Activated naive CD4-positive, alpha-beta T cell treated with anti-CD3 and anti-CD28 coated beads, Interleukin-2, amount 50 U/mL, for 24 hours (primary cell): ENCODE data around the gene PRMT3.
"Not testable (repeated sequence)": the region's sequence is repeated elsewhere in the genome, so short reads cannot be mapped to it uniquely, and the experiment has no call there.

ENCODE experiments used
- H3K27ac Mint-ChIP-seq: one replicate; pipeline ENCODE4 v1.8.0; 2021; ENCODE audit warnings: mild to moderate bottlenecking, mixed read lengths
- H3K27me3 Mint-ChIP-seq: one replicate; pipeline ENCODE4 v1.8.0; 2021; ENCODE audit warnings: mixed read lengths
- H3K36me3 Mint-ChIP-seq: one replicate; pipeline ENCODE4 v1.8.0; 2021; ENCODE audit warnings: mixed read lengths
- H3K4me1 Mint-ChIP-seq: one replicate; pipeline ENCODE4 v1.8.0; 2021; ENCODE audit warnings: mixed read lengths
- H3K4me3 Mint-ChIP-seq: one replicate; pipeline ENCODE4 v1.8.0; 2021; ENCODE audit warnings: mild to moderate bottlenecking, mixed read lengths
- H3K9me3 Mint-ChIP-seq: one replicate; pipeline ENCODE4 v1.8.0; 2021; ENCODE audit warnings: mixed read lengths

Gene PRMT3

DNA sequence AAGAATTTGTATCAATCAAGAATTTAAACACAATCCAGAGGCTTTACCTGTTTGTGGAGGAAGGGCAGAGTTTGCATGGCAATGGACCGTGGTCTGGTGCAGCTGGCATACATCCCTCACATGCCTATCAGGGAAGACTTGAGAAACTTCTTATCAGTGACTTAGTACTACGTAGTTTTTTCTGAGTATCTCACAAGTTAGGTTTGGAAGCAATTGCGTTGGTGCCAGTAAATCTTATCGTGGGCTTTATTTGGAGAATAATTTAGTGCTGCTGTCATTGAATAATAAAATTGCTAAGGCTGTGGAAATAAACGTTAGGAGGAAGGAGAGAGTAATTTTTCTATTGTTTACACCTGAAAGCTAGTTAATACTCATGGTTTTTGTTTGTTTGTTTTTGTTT, 72.3 kb downstream of the PRMT3 start:
- Mint-ChIP-seq H3K36me3 (peaks cover 21% of the 10 kb centered on the region), H3K4me3 (no peak overlapping the region), H3K27ac (no peak overlapping the region), H3K9me3 (no peaks in the 10 kb centered on the region), H3K4me1 (no peaks in the 10 kb centered on the region), H3K27me3 (no peaks in the 10 kb centered on the region)

DNA sequence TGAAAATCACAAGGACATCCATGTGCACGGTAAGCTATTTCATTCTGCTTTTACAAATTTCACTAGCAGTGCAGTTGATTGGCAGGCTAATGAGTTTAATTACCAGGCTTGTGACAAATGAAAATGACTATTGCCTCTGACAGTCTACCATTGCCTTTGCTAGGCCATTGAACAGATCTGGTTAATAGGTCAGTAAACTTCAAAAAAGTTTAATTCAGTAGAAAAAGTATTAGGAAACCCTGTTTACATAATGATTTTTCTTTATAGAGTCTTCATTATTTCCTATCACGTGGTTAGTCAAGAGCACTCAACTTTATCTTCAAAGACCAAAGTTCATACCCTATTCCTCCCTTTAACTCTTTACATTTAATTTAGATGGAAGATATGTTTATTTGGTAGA, 77.0 kb downstream of the PRMT3 start:
- Mint-ChIP-seq H3K36me3 (peaks cover 34% of the 10 kb centered on the region), H3K27ac (no peak overlapping the region)

DNA sequence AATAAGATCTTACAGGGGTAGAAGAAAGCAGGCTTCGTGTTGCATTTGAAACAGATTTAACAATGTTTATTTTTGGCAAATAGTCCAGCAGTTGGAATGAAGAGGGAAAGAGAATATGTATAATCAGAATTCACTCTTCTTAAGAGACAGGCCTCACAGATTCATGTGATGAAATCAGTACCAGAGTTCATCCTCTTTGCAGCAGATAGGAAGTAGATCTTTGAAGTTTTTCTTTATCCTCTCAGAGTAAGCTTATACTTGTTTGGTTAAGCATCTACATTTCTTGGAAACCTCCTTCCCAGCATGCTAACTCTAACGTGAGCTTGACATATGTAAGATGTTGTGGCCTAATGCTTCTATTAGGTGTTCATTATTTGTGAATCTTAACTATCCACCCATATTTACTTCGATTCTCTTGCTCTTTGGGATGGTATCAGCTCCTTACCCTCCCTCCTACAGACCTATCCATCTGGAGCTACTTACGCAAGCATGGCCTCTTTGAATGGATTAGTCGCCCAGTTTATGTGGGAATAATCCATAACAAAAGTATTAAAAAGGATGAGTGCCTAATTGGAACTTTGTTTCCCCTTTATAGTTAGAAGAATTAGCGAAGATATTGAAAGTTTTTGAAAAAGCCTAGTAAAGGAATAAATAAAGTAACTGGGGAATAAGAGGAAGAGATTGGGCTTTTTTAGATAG, 80.1 kb downstream of the PRMT3 start:
- Mint-ChIP-seq H3K36me3 (peaks cover 47% of the 10 kb centered on the region), H3K9me3 (no peaks in the 10 kb centered on the region), H3K27ac (no peak overlapping the region), H3K27me3 (no peaks in the 10 kb centered on the region), H3K4me1 (peaks cover 11% of the 10 kb centered on the region), H3K4me3 (no peak overlapping the region)

More for the DNA sequence above, 77.0 kb downstream of the PRMT3 start:
- Mint-ChIP-seq H3K4me1 (no peaks in the 10 kb centered on the region), H3K9me3 (no peaks in the 10 kb centered on the region), H3K27me3 (no peaks in the 10 kb centered on the region), H3K4me3 (no peak overlapping the region)

DNA sequence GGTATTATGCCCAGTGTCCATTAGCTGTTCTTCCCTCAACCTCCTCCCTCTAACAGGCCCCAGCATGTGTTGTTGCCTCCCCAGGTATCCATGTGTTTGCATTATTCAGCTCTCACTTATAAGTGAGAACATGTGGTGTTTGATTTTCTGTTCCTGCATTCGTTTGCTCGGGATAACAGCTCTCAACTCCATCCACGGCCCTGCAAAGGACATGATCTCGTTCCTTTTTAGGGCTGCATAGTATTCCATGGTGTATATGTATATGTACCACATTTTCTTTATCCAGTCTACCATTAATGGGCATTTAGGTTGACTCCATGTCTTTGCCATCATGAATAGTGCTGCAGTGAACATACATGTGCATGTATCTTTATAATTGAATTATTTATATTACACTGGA, 82.8 kb downstream of the PRMT3 start:
- peaks cover 48% of the 10 kb centered on the region for H3K36me3 Mint-ChIP-seq

DNA sequence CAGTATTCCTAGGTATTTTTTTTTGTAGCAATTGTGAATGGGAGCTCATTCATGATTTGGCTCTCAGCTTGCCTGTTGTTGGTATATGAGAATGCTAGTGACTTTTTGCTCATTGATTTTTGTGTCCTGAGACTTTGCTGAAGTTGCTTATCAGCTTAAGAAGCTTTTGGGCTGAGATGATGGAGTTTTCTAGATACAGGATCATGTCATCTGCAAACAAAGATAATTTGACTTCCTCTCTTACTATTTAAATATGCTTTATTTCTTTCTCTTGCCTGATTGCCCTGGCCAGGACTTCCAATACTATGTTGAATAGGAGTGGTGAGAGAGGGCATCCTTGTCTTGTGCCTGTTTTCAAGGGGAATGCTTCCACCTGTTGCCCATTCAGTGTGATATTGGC, 84.4 kb downstream of the PRMT3 start:
- peaks cover 23% of the 10 kb centered on the region for H3K4me1 Mint-ChIP-seq
- not testable (repeated sequence) for H3K9me3 Mint-ChIP-seq, H3K27ac Mint-ChIP-seq, H3K4me3 Mint-ChIP-seq, H3K27me3 Mint-ChIP-seq
- H3K36me3 Mint-ChIP-seq: peaks cover 47% of the 10 kb centered on the region

More for the DNA sequence above, 82.8 kb downstream of the PRMT3 start:
- H3K4me3 Mint-ChIP-seq: no peak overlapping the region
- no peaks in the 10 kb centered on the region for H3K9me3 Mint-ChIP-seq
- H3K27me3 Mint-ChIP-seq: no peaks in the 10 kb centered on the region
- H3K4me1 Mint-ChIP-seq: peaks cover 19% of the 10 kb centered on the region
- no peak overlapping the region for H3K27ac Mint-ChIP-seq

DNA sequence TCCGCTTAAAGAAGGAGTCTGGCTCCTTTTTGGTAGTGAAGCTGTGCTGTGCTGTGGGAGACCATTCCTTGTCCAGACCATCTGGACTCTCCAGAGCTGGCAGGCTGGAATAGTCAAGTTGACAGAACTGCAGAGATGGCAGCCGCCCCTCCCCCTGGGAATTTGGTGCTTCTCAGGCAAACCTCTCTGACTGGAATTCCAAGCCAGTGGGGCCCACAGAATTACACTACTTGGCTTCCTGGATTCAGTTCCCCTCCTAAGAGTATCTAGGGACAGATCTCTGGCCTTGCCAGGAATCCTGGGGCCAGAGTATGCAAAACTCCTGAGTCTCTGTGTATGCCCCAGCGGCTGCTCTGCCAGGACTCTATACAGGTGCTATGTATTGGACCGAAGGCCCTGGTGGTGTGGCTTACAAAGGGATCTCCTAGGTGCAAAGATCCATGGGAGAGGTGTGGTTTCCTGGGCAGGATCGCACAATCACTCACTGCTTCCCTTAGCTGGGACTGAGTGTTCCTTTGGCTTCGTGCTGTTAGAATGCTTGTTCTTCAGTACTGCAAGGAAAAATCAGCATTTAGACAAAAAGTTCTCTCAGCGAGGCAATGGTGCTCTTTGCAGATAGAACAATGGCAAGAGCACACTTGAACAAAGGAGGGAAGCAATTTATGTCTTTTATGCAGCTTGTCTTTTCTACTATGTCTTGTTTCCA, 86.8 kb downstream of the PRMT3 start:
- Mint-ChIP-seq H3K4me3 (no peak overlapping the region), H3K4me1 (peaks cover 29% of the 10 kb centered on the region), H3K27me3 (no peaks in the 10 kb centered on the region), H3K9me3 (no peaks in the 10 kb centered on the region), H3K27ac (no peak overlapping the region), H3K36me3 (peaks cover 35% of the 10 kb centered on the region)

DNA sequence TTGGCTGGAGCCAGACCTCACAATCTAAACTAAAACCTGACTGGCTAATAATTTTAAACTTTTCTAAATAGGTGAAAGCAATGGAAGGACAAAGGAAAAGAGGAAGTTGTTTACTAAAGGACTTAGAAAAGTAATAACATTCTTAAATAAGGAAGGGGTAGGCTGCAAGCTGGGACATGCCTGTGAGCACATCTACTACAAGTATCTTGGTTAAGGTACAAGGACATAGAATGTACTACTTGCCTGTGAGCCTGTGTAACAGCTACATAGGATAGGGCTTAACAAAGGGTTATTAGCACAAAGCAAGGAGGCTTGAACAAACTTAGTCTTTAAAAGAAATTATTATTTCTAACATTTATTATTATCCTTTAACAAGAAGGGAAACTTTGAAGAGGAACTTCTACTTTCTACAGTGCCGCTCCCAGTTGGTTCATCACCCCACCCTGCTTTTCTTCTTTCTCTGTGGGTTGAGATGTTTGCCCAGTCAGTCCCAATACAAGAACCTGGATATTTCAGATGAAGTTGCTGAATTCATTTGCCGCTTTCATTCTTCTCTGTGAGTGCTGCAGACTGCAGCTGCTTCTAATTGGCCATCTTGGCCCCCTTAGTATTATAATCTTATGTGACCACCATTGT, 87.5 kb downstream of the PRMT3 start:
- no peaks in the 10 kb centered on the region for H3K27me3 Mint-ChIP-seq
- peaks cover 29% of the 10 kb centered on the region for H3K4me1 Mint-ChIP-seq
- H3K9me3 Mint-ChIP-seq: no peaks in the 10 kb centered on the region
- H3K27ac Mint-ChIP-seq: no peak overlapping the region
- H3K36me3 Mint-ChIP-seq: peaks cover 36% of the 10 kb centered on the region
- H3K4me3 Mint-ChIP-seq: no peak overlapping the region

DNA sequence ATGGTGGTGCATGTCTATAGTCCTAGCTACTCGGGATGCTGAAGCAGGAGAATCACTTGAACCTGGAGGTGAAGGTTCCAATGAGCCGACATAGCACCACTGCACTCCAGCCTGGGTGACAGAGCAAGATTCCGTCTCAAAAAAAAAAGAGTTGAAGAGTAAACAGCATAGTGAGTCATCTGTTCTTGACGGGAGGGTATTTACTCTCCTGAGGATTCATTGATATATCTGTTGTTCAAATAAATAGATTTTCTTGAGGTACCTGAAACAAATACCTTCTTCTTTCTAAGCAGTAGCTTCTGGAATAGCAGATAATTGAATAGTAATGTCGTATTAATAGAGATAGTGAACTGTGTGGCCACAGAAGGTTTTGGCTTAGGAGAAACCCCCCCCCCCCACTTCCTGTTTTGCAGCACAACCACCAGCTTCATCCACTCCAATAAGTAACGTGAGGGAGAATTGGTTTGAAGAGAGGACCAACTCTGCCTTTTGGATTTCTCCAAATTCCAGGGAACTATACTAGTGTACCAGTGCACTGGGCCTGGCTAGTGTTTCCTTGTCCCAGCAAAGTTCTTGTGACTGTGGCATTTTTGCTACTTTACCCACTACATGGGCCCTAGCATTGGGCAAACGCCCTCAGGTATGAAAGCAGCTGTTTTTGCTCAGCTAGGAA, 90.0 kb downstream of the PRMT3 start:
- no peak overlapping the region for H3K27ac Mint-ChIP-seq

DNA sequence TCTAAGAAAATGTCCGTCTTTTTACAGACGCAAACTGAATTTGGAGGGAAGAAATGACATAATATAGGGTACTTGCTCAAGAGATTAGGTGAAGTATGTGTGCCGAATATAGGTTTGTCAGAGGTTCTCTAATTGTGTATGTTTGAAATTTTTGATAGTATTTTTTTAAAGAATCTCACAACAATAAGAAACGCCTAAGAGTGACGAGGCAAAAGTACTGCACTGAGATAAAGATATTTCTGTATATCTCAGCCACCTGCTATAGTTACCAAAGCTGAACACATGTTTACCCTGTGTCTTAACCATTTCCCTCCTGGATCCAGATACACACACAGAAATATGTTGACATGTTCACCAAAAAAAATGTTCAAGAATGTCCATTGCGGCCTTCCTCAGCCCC, 92.0 kb downstream of the PRMT3 start:
- peaks cover 12% of the 10 kb centered on the region for H3K4me1 Mint-ChIP-seq
- no peaks in the 10 kb centered on the region for H3K27me3 Mint-ChIP-seq
- no peak overlapping the region for H3K4me3 Mint-ChIP-seq
- H3K27ac Mint-ChIP-seq: no peak overlapping the region
- H3K36me3 Mint-ChIP-seq: peaks cover 42% of the 10 kb centered on the region
- H3K9me3 Mint-ChIP-seq: peaks cover 5% of the 10 kb centered on the region

More for the DNA sequence above, 90.0 kb downstream of the PRMT3 start:
- Mint-ChIP-seq H3K9me3 (no peaks in the 10 kb centered on the region), H3K36me3 (peaks cover 33% of the 10 kb centered on the region), H3K4me1 (peaks cover 19% of the 10 kb centered on the region), H3K4me3 (no peak overlapping the region), H3K27me3 (no peaks in the 10 kb centered on the region)

DNA sequence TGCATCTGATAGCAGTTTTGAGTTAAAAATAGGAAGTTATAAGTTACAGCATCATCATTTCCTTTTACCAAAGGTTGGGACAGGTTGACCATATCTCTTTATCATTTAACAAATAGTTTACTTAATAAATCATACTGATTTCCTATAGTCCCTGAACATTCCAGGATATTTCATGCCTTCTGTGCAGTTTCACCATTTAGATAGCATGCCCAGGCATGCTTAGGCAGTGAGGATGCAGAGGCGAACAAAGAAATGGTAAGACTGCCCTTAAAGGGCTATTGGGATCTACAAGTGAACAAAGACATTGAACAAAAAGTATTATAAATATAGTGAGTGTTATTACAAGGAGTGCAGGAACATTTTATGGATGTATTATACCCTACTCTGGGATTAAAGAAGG, 96.4 kb downstream of the PRMT3 start:
- H3K4me1 Mint-ChIP-seq: no peaks in the 10 kb centered on the region
- peaks cover 5% of the 10 kb centered on the region for H3K9me3 Mint-ChIP-seq
- no peak overlapping the region for H3K4me3 Mint-ChIP-seq
- no peaks in the 10 kb centered on the region for H3K27me3 Mint-ChIP-seq
- no peak overlapping the region for H3K27ac Mint-ChIP-seq
- peaks cover 37% of the 10 kb centered on the region for H3K36me3 Mint-ChIP-seq

DNA sequence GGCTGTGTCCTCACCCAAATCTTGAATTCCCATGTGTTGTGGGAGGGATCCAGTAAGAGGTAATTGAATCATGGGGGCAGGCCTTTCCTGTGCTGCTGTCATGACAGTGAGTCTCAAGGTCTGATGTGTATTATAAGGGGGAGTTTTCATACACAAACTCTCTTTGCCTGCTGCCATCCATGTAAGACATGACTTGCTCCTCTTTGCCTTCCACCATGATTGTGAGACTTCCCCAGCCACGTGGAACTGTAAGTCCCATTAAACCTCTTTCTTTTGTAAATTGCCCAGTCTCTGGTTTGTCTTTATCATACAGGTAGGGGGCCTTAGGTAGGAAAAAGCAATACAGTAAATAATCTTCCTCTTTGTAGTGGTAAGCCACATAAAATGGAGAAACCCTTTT, 96.9 kb downstream of the PRMT3 start:
- H3K27ac Mint-ChIP-seq, H3K27me3 Mint-ChIP-seq, H3K4me1 Mint-ChIP-seq, H3K4me3 Mint-ChIP-seq, H3K9me3 Mint-ChIP-seq: not testable (repeated sequence)
- peaks cover 35% of the 10 kb centered on the region for H3K36me3 Mint-ChIP-seq

DNA sequence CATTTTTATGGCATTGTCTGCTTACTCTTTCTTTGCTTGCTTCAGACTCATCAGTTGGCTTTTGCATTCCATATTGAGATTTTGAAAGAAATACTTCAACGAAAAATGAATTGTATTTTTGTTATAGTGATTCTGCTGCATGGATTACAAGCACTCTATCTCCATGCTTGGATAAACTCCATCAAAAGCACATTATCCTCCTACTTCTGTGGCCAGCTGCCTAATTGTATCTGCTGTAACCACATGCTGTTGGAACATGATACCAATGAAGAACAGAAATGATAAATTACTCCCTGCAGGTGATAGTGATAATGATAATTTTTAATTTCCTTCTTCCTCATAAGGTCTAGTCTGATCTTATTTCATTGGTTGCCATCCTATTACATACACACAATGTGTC, 100.8 kb downstream of the PRMT3 start:
- H3K36me3 Mint-ChIP-seq: peaks cover 18% of the 10 kb centered on the region
- H3K9me3 Mint-ChIP-seq: peaks cover 2% of the 10 kb centered on the region

DNA sequence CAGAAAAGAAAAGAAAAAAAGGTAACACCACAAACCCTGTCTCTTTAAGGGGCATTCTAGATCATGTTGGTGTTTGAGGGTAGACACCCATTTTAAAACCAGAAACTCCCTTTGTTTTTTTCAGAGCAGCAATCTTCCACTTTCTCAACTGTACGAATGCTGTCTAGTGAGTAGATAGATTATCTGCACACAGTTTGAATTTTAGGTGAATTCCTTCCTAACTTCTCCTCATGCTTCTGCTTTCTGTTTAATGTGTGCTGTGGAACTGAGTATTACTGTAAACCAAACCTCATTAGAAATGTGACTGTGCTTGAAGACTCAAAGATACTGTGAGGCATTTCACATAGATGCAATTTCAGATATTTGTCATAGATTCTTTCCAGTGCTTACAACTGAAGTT, 102.4 kb downstream of the PRMT3 start:
- Mint-ChIP-seq H3K27me3 (no peaks in the 10 kb centered on the region), H3K4me1 (peaks cover 3% of the 10 kb centered on the region), H3K4me3 (no peak overlapping the region), H3K36me3 (peaks cover 7% of the 10 kb centered on the region), H3K9me3 (no peaks in the 10 kb centered on the region), H3K27ac (no peak overlapping the region)

More for the DNA sequence above, 100.8 kb downstream of the PRMT3 start:
- Mint-ChIP-seq H3K27ac (no peak overlapping the region), H3K4me1 (peaks cover 3% of the 10 kb centered on the region), H3K27me3 (no peaks in the 10 kb centered on the region), H3K4me3 (no peak overlapping the region)

DNA sequence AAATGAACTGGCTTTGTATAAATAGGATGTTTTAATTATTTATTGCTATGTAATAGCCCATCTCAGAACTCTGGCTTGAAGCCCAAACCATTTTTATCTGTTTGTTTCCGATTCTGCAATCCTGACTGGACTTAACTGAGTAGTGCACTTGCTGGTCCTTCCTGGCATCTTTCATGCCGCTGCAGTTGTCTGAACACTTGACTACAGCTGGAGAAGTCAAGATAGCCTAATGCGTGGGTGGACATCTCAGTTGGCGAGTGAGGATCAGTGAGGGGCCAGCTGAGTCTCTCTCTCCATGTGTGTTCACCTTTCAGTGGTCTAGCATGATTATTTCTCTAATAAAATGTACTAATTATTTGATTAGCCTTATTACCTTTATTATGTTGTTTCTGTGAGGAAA, 105.8 kb downstream of the PRMT3 start:
- H3K27me3 Mint-ChIP-seq: no peaks in the 10 kb centered on the region

DNA sequence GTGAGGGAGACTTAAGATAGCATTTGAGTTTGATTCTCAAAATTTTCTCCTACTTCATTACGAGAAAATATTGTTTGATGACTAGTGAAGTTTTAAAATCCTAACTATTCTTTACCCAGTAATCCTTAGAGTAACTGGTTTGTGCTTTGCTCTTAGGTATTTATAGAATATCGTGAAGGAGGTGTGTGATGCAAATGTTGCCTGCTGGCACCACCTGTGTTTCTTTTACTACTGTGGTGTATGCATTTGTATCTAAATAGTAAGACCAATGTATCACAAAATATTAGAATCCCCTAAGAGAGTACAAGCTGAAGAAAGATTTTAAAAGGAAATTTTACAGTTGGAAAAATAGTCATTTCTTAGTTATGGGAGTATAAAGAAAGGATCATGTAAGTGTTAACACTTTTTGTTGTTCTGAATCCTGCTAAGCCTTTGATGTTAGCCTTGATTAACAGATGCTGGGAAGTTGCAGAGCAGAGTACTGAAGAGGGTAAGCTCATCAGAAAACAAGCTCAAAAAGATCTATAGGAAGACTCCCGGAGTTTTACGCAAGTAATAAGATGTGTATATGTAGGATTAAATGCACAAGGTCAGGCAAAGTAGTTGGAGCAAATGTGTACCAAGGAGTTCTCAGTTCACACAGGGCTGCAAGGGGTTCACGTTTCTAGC, 109.7 kb downstream of the PRMT3 start:
- Mint-ChIP-seq H3K36me3 (peaks cover 24% of the 10 kb centered on the region), H3K4me1 (no peaks in the 10 kb centered on the region), H3K27me3 (no peaks in the 10 kb centered on the region), H3K9me3 (no peaks in the 10 kb centered on the region), H3K27ac (no peak overlapping the region), H3K4me3 (no peak overlapping the region)

More for the DNA sequence above, 105.8 kb downstream of the PRMT3 start:
- H3K36me3 Mint-ChIP-seq: peaks cover 17% of the 10 kb centered on the region
- H3K27ac Mint-ChIP-seq: no peak overlapping the region
- H3K4me1 Mint-ChIP-seq: peaks cover 3% of the 10 kb centered on the region
- H3K4me3 Mint-ChIP-seq: no peak overlapping the region
- H3K9me3 Mint-ChIP-seq: no peaks in the 10 kb centered on the region
